HEK293T (cell line): ENCODE measurements around the gene TMEM51.

Experiments
- ARNT ChIP-seq: fragments of 450-650 bp; IDR thresholded peaks from 2 replicates; pipeline ENCODE4 v1.6.1; 2017; ENCODE audit warnings: mild to moderate bottlenecking
- BHLHE40 ChIP-seq: fragments of 450-650 bp; IDR thresholded peaks from 2 replicates; pipeline ENCODE4 v1.6.1; 2016; ENCODE audit warnings: mild to moderate bottlenecking, moderate library complexity, borderline replicate concordance
- CTBP1 ChIP-seq: fragments of 450-650 bp; IDR thresholded peaks from 2 replicates; pipeline ENCODE4 v1.6.1; 2016; ENCODE audit warnings: borderline replicate concordance
- ELF4 ChIP-seq: fragments of 450-650 bp; IDR thresholded peaks from 2 replicates; pipeline ENCODE4 v1.6.1; 2017; ENCODE audit warnings: antibody characterized with exemption
- FOXA1 ChIP-seq: fragments of 450-650 bp; IDR thresholded peaks from 2 replicates; pipeline ENCODE4 v1.6.1; 2016; ENCODE audit warnings: mild to moderate bottlenecking
- FOXK2 ChIP-seq: fragments of 450-650 bp; IDR thresholded peaks from 2 replicates; pipeline ENCODE4 v1.6.1; 2016; ENCODE audit warnings: mild to moderate bottlenecking
- FOXM1 ChIP-seq: fragments of 450-650 bp; IDR thresholded peaks from 2 replicates; pipeline ENCODE4 v1.6.1; 2017; ENCODE audit warnings: mild to moderate bottlenecking, borderline replicate concordance
- LEF1 ChIP-seq: fragments of 450-650 bp; IDR thresholded peaks from 2 replicates; pipeline ENCODE4 v1.6.1; 2017; ENCODE audit warnings: mild to moderate bottlenecking, borderline replicate concordance
- NFRKB ChIP-seq: fragments of 450-650 bp; IDR thresholded peaks from 2 replicates; pipeline ENCODE4 v1.6.1; 2016; ENCODE audit warnings: mild to moderate bottlenecking, moderate library complexity
- SP1 ChIP-seq: fragments of 450-650 bp; IDR thresholded peaks from 2 replicates; pipeline ENCODE4 v1.6.1; 2017
- SUZ12 ChIP-seq: fragments of 450-650 bp; IDR thresholded peaks from 2 replicates; pipeline ENCODE4 v1.6.1; 2016; ENCODE audit warnings: mild to moderate bottlenecking
- TARDBP ChIP-seq: fragments of 450-650 bp; IDR thresholded peaks from 2 replicates; pipeline ENCODE4 v1.6.1; 2016
- ZNF384 ChIP-seq: fragments of 450-650 bp; IDR thresholded peaks from 2 replicates; pipeline ENCODE4 v1.6.1; 2016
- TF ChIP-seq, protein P1 (sequence below): fragments of 450-650 bp; IDR thresholded peaks from 2 replicates; pipeline ENCODE4 v1.6.1; 2016

- TF ChIP-seq TARDBP (no peak), FOXM1 (no peak), CTBP1 (no peak), FOXA1 (no peak), BHLHE40 (no peak), SUZ12 (no peak), SP1 (no peak), NFRKB (no peak), ELF4 (no peak), ARNT (no peak), ZNF384 (no peak), FOXK2 (no peak), LEF1 (no peak)
- TF ChIP-seq, protein P1, sequence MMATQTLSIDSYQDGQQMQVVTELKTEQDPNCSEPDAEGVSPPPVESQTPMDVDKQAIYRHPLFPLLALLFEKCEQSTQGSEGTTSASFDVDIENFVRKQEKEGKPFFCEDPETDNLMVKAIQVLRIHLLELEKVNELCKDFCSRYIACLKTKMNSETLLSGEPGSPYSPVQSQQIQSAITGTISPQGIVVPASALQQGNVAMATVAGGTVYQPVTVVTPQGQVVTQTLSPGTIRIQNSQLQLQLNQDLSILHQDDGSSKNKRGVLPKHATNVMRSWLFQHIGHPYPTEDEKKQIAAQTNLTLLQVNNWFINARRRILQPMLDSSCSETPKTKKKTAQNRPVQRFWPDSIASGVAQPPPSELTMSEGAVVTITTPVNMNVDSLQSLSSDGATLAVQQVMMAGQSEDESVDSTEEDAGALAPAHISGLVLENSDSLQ, result no peak
Measured at GRCh38 chr1:15117671-15118325, 35.7 kb upstream of the TMEM51 start.
